A204.1 (cell line): ENCODE measurements around the gene HPS4.

ENCODE experiments used
- FAIRE-seq: peaks from 2 replicates; lab custom pipeline; 2012; peaks lifted over from hg19 to GRCh38; lab: Jason Lieb, UNC

Gene HPS4

DNA sequence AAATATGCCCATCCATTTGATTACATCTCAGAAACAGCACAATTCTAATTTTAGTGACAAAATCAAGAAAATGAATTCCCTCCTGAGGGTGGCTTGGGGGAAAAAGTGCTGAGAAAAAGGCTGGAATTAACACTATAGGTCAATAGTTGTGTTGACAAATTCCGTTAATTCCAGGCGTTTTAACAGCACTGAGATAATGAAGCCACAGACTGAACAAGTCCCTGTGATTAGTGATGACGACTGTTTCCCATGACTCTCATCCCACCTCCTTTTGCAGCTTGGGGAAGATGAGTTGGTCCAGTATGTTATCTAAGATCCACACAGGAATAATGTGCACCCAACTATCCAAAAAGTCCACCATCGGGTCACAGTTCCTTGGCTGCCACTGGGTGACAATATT lies 12.9 kb upstream of the HPS4 start:
- FAIRE-seq, result no peak

DNA sequence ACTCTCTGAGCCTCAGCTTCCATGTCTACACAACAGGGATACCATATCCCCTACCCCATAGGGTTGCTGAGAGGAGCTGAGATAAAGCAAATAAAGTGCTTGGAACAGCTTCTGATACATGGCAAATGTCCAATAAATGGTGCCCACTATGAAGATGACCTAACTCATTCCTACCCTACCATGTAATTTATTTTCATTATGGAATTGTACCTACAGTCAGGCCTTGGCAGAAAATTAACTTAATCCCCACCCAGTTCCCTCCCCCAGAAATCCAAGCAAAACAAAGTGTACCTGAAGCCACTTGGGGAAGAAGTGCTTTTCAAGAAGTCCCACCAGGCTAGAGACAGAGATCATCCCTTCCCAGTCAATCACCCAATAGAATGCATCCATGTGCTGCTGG lies 10.9 kb upstream of the HPS4 start:
- no peak for FAIRE-seq

DNA sequence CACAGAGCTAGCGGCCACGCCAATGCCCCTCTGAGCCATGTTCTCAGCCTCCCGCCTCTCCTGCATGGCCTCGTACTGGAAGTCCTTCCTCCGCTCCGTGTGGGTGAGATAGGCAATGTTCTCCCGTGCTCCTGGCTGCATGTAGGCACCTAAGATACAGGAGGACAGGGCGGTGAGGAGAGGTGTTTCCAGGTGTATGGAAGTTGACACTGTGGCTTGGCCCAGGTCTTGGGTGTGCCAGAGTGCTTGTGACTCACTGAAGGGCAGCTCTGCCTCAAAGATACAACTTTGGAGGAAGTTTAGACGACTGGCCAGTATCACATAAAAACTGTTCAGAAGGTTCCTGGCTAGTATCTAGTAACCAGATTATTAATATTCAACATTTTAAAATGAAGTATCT lies 8.6 kb upstream of the HPS4 start:
- FAIRE-seq, result no peak

DNA sequence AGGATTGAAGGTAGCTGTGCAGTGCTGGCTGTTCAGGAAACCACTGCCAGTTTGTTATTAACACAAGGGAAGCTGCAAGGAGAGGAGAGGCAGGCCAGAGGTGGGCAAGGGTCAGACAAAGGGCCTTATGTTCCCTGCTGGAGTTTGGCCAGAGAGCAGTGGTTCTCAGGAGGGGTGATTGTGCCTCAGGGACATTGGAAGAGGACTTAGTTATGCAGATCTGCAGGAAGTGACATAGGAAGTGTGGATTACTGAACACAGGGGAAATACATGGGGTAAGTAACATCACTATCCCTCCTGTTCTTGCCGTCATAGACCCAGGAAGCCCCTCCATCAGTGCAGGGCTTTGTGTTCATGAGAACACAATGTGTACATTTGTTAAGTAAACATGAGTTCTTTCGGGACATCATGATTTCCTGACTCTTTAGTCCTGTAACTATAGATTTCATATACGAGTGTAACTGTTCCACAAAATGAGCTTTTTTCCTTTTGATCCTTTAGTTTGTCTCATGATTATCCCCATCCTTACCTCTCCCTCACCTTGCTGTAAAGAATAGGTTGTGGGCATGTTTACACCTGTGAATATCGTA lies 6.0 kb upstream of the HPS4 start:
- FAIRE-seq, result no peak

DNA sequence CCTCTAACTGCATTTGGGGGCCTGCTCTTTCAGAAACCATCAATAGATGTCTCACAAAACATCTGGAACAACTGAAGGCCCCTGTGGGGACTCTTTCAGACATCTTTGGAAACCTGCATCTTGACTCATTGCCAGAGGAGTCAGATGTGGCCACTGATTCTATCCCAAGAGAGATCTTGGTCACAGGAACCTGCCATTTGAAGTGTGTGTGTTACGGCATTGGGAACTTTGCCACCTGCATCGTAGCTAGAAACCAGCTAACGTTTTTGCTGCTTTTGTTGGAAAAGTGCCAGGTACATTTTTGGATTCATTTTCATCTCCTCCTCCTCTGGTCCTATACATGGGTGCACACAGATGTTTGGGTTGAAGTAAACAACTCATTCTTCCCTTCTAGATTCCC lies 4.4 kb upstream of the HPS4 start:
- no peak for FAIRE-seq

DNA sequence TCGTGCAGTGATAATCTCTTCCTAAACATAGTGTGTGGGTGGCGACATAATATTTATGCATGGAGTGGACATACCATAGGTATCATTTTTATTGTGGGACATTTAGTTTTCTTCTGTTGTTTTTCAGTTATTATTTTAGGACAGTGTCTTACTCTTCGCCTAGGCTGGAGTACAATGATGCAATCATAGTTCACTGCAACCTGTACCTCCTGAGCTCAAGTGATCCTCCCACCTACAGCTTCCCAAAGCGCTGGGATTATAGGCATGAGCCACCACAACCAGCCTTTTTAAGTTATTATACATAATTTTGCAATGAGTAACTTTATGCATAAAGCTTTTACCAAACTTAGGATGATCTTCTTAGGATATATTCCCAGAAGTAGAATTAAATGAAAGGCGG lies 2.8 kb upstream of the HPS4 start:
- FAIRE-seq, result no peak

DNA sequence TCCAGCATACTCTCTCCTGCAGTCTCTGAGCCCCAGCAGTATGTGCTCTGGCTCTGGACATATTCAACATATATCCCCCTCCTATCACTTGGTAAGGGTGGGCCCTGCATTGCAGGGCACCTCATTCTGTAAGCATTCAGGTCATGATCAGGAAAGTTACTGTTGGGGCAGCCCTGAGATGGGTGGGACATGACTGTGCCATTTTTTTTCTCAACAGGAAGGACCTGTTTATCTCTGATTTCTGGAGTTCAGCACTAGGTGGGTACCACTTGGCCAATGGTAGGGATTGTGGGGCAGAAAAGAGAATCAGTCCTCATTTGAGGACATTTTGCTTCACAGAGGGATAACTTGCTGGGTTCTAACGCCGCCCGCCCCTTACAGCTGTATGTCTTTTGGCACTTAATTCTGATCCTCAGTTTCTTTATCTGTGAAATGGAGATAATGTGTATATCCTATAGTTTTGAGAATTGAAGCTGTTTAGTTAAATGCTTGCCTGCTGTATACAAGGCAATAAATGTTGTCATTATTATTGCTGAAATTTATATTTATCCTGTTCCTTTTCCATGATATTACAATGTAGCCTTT lies 2.3 kb upstream of the HPS4 start:
- FAIRE-seq, result no peak

DNA sequence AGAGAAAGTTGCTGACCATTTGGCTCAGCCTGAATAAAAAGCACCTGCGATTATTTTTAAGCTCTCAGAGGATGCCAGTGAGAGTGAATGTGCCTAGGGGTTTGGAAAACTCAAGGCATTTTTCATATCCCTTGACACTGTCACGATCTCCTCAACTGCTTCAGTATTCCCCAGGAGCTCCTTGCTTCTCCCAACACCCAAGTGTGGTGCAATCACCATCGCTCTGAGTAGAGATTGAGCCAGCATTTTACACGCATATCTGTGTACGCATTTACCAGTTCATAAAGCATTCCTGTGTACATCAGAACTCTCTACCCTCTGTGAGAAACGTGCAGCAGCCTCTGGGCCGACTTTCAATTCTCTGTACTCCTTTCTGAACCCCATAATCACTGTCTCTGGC lies 1.4 kb upstream of the HPS4 start:
- no peak for FAIRE-seq

DNA sequence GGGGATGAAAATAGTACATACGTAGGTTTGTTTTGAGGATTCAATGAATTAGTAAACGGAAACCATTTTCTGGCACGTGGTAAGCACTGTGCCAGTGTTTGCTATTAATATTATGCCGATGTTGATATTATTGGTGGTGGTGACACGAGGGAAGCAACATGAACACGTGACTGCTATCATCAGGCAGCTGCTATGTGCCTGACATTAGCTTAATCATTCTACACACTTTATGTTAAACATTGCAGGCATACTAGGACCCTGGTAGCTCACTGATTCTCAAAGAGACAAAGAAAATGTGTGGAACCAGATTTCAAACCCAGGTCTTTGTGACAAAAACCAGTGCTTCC lies 750 bp upstream of the HPS4 start:
- no peak for FAIRE-seq

DNA sequence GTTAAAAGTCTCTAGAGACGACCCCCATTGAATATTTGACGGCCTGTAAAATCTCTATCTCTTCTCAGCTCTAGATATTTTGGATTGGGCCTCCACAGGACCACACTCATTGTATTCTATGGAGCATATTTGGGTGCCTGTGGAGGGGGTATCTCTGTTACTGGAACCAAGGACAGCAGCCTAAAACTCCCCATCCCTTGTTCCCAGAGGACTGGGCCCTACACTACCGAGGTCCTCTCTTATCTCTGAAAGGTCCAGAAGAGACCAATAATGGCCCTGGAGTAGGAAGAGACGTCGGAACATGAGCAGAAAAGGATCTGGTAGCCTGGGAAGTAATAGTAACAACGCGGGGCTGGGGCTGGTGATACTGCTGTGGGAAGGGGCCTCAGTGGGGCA lies 542 bp downstream of the HPS4 start:
- FAIRE-seq, result no peak

DNA sequence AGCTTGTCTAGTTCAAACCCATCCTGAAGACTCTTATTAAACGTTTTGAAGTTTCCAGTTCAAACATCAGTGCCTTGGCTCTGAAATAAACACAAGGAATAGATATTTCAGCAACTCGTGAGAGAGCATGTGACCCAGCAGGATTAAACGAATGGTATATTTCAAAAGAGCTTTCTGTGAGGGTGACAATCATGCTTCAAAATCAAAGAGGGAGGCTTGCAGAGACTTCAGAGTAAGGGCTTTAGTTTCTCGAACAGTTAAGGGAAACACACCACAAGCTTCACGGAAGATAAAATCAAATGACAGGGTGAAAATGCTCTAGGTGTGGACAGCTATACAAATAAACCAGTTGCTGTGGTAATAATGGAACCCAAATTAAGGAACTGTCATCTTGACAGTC lies 1.4 kb downstream of the HPS4 start:
- no peak for FAIRE-seq

DNA sequence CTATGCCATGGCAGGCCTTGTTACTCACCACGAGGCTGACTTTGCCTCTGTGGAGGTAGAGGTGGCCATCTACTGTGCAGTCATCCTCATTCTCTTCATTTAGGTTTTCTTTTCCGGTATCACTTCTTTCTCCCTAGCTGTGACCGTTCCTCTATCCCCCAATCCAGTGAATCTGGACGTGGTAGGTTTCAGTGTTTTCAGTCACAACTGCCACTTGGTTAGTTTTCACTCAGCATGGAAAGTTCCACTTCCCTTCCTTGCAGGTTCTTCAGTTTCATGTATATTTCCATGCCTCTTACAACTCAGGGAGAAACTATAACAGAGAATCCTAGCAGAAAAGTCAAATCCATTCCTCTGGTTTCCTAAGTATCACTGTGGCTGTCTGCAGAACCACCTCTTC lies 1.9 kb downstream of the HPS4 start:
- no peak for FAIRE-seq

DNA sequence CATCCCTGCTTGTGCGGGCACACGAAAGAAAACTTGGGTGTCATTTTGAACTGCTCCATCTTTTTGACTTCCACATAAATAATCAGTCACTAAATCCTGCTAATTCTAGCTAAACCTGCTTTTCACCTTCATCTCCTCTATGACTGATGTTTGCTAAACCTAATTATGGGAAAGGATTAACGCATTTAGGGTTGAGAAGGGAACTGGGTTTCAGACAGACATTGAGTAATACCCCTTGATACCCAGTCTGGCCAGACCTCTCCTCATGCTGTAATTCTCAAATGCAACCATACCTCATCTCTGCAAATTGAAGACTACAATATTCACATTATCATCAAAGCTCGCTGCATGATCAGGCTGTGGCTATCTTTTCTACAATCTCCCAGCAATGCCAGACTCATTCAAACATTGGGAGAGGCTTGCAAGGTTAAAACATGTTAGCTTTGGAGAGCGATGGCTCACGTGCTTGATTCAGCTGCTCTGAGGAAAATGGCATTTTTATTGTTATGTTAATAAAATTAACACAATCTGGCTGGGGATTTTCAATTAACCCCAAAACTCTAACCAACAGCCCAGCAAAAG lies 2.4 kb downstream of the HPS4 start:
- no peak for FAIRE-seq

DNA sequence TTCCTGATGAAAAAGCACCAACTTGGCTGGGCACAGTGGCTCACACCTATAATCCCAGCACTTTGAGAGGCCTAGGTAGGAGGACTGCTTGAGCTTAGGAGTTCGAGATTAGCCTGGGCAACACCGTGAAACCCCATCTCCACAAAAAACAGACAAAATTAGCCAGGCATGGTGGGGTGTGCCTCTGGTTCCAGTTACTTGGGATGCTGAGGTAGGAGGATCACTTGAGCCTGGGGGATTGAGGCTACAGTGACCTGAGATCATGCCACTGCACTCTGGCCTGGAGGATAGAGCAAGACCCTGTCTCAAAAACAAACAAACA lies 3.0 kb downstream of the HPS4 start:
- no peak for FAIRE-seq

DNA sequence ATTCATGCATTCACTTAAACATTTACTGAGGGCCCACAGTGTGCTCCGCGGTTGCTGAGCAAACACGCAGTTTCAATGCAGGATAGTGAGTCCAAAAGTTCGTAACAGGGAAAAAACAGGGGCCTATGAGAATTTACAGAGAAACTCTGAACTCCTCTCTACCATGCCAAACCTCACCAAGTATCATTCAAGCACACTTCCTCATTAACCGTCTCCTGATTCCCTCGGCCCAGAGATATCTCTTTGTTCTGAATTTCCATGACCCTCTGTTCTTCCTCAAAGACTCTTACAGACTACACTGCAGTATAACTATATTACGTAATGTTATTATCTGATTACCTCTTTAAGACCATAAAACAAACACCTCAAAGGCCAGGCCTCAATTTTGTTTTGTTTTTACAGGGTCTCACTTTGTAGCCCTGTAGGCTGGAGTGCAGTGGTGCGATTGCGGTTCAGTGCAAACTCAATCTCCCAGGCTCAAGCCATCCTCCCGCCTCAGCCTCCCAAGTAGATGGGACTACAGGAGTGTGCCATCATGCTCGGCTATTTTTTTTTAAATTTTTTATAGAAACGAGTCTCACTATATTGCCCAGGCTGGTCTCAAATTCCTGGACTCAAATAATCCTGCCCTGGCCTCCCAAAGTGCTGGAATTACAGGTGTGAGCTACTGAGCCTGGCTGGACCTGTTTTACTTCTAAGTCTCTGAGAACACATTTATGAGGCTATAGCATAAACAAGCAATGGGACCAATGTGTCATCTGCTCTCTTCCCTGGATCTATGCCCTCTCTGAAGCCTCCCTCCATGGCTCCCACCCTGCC lies 3.6 kb downstream of the HPS4 start:
- FAIRE-seq, result no peak

DNA sequence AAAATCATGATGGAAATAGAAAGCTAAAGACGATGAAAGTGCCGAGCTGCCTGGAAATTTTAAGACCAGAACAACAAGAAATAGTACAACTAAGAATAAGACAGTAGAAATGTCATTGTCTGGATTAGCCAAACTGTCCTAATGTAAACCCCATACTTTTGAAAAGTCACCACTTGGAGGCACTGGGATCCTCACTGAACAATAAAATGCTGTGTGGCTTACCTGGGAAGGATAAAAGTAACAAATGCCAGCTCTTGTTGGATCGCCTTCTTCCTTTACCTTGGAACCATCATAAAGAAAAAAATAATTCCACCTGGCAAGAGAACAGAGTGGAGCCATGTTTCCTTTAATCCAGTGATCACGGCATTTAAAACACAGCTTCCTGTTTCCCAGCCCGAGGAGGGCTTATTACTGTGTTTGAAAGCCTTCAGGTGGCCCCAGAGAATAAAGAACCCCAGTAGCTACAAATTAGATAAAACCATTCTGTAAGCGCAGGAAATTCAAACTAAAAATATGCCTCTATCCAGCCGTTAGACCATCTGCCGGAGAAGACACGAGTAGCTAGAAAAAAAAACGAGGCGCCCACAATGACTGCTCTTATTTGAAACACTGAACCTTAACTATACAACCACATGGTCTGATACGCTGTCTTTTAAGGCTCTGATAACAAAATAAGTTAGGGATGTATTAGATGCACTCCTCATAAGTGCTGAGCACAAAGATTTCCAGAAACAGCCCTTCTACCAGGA lies 4.4 kb downstream of the HPS4 start:
- no peak for FAIRE-seq

DNA sequence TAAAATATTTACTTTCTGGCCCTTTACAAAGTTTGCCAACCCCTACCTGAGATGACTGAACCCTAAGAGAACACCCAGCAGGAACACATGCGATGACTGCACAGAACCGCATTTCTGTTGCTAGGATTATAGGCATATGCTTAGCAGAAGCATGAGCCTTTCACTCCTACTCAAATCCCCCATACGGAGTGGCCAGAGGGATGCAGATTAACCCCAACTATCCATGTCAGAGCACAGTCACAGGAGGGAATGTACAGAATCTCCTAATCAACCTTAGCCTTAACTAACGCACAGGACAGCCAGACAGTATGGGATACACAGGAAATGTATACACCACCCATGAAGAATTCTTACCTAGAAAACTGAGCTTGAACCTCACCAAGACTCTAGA lies 6.2 kb downstream of the HPS4 start:
- no peak for FAIRE-seq

DNA sequence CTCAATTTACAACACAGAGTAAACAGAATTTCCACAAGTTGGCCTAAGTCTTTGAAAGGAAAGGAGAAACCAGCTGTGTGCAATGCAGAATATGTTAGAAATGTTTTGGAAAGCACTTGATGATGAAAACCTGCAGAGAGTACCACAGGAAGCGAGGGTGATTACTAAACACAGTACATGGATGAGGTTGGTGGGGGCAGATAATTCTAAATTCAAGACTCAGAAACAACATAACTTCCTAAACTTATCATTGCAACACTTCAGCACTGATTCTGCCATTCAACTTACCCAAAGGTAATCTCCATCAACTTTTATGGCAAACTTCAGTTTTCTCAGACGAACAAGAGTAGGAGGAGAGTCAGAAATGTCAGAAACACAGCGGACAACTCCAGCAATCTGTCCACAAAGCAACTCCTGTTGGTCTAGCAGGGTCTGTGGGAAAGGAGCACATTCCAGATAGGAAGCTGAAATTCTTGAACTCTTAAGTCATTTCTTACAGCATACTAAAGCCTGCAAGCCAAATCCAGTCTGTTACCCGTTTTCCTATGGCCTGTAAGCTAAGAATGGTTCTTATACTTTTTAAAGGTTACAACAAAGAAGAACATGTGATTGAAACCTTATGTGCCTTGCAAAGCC lies 6.8 kb downstream of the HPS4 start:
- FAIRE-seq, result no peak

DNA sequence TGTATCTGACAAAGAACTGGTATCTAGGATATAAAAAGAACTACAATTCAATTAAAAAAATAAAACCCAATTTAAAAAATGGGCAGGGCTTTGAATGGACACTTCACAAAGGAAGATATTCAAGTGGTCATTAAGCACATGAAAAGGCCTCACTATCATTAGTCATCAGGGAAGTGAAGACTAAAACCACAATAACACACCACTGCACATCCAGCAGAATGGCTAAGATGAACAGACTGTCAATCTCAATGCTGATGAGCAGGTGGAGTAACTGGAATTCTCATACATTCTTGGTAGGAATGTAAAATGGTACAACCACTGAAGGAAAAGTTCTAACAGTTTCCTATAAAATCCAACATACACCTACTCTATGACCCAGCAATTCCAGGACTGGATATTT lies 8.9 kb downstream of the HPS4 start:
- FAIRE-seq, result no peak

DNA sequence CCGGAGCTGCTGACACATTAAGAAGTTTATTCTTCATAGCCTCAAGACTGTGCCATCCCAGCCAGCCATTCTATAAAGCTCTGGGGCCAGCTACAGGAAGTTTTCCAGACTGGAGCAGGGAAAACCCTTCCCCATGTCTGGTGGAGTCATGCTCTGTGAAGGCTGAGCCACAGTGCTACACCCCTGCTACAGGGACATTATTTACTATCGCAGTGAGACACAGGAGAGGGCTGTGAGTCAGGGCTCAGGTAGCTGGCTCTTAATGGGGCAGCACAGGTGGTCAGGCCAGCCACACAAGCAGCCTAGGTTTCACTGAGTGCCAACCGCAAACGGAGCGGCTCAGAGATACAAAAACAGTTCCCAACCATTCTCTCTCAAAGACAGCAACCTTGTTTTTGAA lies 12.1 kb downstream of the HPS4 start:
- no peak for FAIRE-seq

DNA sequence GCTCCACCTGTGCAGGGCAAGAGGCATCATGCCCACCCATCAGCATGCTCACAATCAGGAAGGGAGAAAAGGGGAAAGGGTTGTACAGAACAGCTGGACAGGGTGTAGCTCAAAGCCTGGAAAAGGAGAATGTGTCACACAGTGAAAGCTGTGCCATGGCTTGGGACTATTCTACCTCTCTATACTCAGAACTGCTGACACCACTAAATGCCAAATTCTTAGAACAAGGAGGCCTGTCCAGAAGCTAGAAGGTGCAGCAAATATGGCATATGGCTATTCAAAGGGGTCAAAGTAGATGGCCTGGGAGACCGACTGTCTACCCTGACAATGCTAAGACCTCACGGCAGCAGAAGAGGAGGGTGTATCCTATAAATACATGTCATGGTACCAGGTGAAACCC lies 12.8 kb downstream of the HPS4 start:
- FAIRE-seq, result no peak

DNA sequence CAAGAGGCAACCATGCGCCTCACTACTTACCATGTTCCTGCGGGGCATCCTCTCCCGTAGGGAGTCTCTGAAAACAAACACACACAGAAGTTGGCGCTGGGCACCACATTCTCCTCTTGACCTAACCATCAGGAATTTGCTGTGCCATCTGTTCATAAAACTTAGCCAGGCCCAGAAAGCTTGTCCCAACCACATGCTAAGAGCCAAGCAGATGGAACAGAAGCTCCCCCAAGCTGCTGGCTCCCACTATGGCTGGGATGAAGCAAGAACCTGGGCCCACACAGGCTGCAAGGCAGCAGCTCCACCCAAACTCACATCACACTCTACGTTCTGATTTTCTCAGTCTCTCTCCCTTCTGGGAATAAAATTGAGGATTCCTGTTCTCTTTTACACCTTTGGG lies 17.4 kb downstream of the HPS4 start:
- FAIRE-seq, result no peak

DNA sequence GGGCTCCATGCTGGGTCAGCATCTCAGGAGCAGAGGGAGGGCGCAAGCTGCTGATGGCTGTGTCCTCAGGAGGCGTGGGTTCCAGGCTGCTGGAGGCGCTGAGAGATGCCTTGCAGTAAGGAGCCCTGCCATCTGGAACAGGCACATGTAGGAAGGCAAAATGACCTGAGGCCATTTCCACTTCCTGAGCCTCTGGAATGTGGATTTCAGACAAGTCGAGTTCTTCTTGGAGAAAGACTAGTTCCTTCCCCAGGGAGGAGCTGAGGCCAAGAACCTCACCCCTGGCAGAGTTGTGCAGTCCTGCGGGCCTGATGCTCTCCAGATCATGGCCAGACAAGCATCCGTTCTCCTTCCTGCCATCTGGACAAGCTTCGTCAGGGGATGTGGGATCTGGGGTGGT lies 19.3 kb downstream of the HPS4 start:
- no peak for FAIRE-seq
